Suppressor macrophage treated with lipopolysaccharide for 4 hours (primary cell): ENCODE data around the gene GCNT1.
A peak's percentile ranks its signal among the peaks of the same experiment; 100 is the strongest.
"Not testable (repeated sequence)": the region's sequence is repeated elsewhere in the genome, so short reads cannot be mapped to it uniquely, and the experiment has no call there.

Experiments used
- DNase-seq: peaks from one replicate; pipeline ENCODE4 v3.0.0-alpha.2; 2020

GCNT1 gene

GRCh38 chr9:76458903-76459693 is at the start of gene GCNT1:
TSS of gene GCNT1 (plus strand) at chr9:76459182. CDS start at chr9:76502382, 43,200 bp downstream.
- peak; percentile 89 for DNase-seq

GRCh38 chr9:76412638-76413037 is 46.3 kb upstream of the GCNT1 start:
- peak; percentile 21 for DNase-seq

GRCh38 chr9:76413658-76414057 is 45.3 kb upstream of the GCNT1 start:
- DNase-seq, result no peak

- DNase-seq, result no peak
These were observed 44.3 kb upstream of the GCNT1 start for GRCh38 chr9:76414661-76415060.

- no peak for DNase-seq
These were observed 43.8 kb upstream of the GCNT1 start for GRCh38 chr9:76415154-76415553.

GRCh38 chr9:76415731-76416130 is 43.3 kb upstream of the GCNT1 start:
- DNase-seq, result no peak

GRCh38 chr9:76417394-76417793 is 41.6 kb upstream of the GCNT1 start:
- no peak for DNase-seq

GRCh38 chr9:76419782-76420380 is 39.1 kb upstream of the GCNT1 start:
- DNase-seq, result peak; percentile 44

GRCh38 chr9:76423216-76424177 is 35.5 kb upstream of the GCNT1 start:
- DNase-seq, result no peak

GRCh38 chr9:76424491-76424890 is 34.5 kb upstream of the GCNT1 start:
- no peak for DNase-seq

GRCh38 chr9:76425677-76426453 is 33.1 kb upstream of the GCNT1 start:
- DNase-seq, result no peak

GRCh38 chr9:76426807-76427419 is 32.1 kb upstream of the GCNT1 start:
- no peak for DNase-seq

- no peak for DNase-seq
These were observed 27.4 kb upstream of the GCNT1 start for GRCh38 chr9:76431601-76432000.

GRCh38 chr9:76433406-76433805 is 25.6 kb upstream of the GCNT1 start:
- DNase-seq, result no peak

GRCh38 chr9:76433836-76434235 is 25.1 kb upstream of the GCNT1 start:
- peak; percentile 64 for DNase-seq

- DNase-seq, result not testable (repeated sequence)
These were observed 24.1 kb upstream of the GCNT1 start for GRCh38 chr9:76434897-76435296.

- not testable (repeated sequence) for DNase-seq
These were observed 21.8 kb upstream of the GCNT1 start for GRCh38 chr9:76437017-76437699.

GRCh38 chr9:76438841-76439588 is 20.0 kb upstream of the GCNT1 start:
- DNase-seq, result peak; percentile 45

- no peak for DNase-seq
These were observed 17.2 kb upstream of the GCNT1 start for GRCh38 chr9:76441551-76442322.

GRCh38 chr9:76443887-76444286 is 15.1 kb upstream of the GCNT1 start:
- DNase-seq, result no peak
